ENCODE data around the gene APOL2. TPM values are rescaled to one million over a fixed set of nuclear protein-coding genes. Genes with fewer than 3 reads are reported as not detected.
A peak's percentile ranks its signal among the peaks of the same experiment; 100 is the strongest.
"Not testable (repeated sequence)": the region's sequence is repeated elsewhere in the genome, so short reads cannot be mapped to it uniquely, and the experiment has no call there.

The APOL2 gene
- total RNA-seq, 1 donor from 2014 or later = 22.9 TPM

DNA sequence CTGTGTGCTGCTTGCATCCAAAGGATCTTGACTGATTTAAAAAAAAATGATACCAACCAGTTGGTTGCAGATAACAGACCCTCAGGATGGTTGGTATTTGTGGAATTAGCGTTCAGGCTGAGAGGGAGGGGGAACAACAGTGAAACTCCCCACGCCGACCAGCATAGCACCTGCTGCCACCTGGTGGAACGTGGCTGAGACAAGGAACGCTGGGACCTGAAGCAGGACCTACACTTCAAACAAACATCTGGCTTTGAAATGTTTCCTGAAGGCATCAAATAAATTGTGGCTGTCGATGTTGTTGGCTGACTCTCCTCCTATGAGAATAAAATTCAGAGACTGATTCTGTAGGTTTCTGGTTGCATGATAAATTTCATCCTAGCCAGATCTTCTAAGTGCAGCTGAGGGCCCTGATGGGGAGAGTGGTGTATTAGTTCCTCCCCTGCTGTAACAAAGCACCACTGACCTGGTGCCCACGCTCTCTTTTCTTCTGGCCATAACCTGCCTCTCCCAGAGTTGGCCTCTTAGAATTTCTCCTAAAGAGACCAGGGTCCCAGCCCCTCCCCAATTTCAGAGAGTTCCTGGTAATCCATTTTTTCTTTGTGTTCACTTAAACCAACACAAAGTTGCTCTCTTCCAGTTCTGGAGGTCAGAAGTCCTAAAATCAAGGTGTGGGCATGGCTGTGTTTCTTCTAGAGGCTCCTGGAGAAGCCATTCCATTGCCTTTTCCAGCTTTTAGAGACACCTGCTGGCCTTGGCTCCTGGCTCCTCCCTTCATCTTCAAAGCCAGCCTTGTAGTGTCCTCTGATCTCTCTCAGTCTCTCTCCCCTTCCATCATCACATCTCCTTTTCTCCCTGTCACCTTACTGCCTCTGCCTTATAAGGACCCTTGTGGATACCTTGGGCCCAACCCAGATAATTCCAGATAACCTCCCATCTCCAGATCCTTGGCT lies 17.3 kb downstream of the APOL2 start:
- peak; percentile 69 for DNase-seq

DNA sequence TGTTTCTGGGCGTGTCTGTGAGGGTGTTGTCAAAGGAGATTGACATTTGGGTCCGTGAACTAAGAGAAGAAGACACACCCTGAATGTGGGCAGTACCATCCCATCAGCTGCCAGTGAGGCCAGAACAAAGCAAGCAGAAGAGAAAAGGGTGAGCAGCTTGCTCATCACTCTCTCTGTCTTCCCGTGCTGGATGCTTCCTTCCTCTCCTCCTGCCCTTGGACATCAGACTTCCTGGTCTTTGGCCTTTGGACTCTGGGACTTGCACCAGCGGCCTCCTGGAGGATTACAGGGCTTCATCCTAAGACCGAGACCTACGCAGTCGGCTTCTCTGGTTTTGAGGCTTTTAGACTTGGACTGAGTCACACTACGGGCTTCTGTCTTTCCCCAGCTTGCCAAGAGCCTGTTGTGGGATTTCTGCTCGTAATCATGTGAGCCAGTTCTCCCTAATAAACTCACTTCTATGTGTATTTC lies 18.8 kb downstream of the APOL2 start:
- DNase-seq = peak; percentile 30

DNA sequence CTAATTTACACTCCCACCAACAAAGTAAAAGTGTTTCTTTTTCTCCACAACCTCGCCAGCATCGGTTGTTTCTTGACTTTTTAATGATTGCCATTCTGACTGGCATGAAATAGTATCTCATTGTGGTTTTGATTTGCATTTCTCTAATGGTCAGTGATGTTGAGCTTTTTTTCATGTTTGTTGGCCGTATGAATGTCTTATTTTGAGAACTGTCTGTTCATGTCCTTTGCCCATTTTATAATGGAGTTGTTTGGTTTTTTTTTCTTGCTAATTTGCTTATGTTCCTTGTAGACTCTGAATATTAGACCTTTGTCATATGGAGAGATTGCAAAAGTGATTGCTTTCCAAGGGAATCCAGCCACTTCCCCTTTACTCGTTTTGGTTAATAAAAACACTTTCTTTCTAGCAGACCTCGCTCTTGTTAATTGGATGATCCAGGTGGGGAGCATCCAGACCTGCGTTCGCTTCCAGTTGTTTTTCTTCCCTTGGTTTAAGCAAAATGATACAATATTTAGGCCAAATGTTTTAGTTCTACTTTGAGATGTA lies 20.6 kb downstream of the APOL2 start:
- no peak for DNase-seq

DNA sequence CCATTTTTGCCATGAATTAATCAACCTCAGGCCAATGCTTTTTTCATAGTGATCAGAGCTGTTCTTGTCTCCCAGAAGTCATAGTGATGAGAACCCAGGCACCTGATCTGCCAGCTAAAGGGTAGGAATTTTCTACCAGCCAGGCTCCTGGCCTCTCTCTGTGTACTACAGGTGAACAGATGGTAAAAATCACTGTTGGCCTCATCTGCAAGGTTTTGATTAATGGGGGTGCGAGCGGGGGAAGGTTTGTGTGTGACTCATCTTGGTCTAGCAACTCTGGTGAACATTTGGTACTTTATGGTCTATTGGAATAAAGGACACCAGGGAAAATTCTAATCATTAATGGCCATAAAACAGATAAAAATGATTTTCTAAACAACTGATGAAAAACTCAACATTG lies 23.3 kb downstream of the APOL2 start:
- no peak for DNase-seq

DNA sequence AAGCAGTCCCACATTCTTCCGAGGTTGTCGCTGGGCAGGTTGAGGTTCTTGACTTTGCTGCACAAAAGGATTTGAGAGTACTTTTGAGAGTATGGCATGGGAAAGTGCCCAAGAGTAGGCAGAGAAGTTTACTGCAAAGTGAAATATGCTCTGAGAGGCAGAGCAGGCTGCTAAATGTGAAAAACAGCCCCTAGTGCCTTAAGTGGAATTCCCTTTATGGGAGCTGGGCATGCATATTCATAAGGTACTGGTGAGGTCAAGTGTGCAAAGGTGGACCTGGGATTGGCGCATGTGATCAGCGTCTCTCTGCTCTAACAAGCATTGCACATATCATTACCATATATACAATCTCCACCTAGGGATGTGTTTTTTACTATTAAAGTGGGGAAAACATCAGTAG lies 25.7 kb downstream of the APOL2 start:
- no peak for DNase-seq

DNA sequence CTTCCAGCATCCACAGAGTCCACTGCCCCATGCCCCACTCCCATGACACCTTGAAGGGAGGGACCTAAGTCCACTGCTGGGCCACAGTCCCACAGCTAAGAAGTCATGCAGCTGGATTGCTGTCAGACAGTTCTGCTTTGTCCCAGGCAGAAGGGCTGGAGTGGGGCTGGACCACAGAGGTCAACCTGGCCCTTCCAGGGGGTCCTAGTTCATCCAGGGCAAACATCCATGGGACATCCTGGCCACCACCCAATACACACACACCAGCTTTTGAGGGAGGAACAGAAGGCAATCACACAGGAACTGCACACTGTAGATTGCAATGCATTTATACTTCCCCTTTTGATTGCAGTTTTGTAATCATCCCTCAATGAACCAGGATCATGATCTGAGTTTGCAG lies 26.4 kb downstream of the APOL2 start:
- DNase-seq = no peak

DNA sequence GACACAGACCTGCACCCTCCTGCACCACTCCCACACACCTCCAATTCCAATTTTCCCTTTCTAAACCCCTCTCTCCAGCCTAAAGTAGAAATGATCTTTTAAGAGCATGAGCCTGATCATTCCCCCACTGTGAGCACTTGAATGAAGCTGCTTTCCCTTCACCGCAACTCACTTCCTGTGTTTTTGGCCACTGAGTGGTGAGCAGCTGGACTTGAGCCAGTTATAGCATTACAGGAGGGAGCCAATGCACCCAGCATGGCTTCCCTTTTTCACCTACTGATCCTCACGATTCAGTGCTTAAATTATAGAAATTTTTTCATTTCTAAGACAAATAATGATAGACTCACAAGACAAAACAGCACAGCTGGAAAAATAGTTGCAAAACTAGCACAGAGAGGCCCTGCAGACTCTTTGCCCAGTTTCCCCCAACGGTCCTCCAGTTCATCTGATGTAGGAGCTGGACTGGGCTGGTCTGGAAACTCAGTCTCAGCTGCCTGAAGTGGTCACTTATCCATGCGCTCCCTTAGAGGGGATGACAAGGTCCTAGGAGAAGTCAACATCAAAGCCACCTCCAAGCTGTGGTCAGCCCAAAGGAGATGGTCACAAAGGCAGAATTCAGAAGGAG lies 28.0 kb downstream of the APOL2 start:
- no peak for DNase-seq

DNA sequence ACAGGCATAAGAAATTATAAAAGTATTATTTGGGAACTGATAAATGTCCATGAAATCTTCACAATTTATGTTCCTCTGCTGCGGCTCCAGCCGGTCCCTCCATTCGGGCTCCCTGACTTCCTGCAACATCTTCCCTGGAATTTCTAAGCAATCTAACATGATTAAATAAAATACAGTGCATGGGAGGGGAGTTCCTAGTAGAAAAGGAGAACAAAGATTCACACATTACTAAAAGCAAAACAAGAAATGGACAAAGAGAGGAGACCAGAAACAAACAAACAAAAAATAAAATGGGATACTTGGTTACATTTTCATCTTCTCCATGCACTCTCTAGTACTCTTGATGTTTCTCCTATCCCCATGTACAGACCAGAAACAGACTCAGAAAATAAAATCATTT lies 29.1 kb downstream of the APOL2 start:
- DNase-seq = no peak

DNA sequence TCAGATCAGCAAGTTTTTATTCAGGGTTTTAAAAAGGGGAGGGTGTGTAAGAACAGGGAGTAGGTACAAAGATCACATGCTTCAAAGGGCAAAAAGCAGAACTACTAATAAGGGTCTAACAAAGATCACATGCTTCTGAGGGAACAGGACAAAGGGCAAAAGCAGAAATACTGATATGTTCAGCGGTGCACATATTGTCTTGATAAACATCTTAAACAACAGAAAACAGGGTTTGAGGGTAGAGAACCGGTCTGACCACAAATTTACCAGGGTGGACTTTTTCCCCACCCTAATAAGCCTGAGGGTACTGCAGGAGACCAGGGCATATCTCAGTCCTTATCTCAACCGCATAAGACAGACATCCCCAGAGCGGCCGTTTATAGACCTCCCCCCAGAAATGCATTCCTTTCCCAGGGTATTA lies 29.8 kb downstream of the APOL2 start:
- not testable (repeated sequence) for DNase-seq

DNA sequence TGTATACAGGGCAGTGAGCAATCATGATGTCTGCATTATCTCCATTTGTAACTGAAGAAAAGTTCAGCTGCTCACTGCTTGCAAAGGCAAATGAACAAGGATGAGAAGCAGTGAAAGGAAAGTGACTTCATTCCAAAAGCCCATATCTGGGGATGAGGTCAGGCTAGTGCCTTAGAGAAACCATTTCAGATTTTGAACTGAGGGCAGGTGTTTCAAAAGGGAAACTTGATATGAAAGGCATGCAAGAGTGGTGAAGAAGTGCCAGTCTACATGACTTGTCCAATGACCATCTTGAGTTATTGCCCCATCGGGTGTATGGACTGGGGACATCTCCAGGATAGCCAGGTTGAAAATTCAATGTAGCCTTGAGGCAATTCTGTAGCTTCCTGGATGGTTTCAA lies 30.4 kb downstream of the APOL2 start:
- no peak for DNase-seq

DNA sequence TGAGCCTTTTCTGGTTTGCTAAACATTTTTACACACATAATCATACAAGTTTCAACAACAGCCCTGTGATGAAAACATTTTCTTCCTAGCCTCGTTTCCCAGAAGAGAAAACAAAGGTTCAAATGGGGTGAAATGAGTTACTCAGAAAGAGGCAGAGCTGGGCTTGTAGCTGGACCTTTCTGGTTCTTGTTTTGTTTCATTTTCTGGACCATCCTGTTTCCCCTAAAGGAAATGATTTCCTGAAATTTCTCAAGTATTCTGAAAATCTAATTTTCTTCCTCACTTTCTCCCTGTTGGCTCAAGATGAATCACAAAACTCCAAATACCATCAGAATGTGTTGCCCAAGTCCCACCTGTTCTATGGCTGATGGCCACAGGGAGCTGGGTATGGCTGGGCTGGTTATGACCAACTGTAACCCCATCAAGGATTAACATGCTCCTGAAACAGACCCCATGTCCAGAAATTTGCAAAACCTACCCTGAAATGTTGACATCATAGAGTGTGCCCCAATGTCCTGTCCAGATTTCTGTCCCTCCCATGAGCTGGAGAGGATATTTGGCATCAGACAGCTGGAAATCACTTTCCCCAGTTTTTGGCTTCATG lies 31.1 kb downstream of the APOL2 start:
- DNase-seq = no peak

DNA sequence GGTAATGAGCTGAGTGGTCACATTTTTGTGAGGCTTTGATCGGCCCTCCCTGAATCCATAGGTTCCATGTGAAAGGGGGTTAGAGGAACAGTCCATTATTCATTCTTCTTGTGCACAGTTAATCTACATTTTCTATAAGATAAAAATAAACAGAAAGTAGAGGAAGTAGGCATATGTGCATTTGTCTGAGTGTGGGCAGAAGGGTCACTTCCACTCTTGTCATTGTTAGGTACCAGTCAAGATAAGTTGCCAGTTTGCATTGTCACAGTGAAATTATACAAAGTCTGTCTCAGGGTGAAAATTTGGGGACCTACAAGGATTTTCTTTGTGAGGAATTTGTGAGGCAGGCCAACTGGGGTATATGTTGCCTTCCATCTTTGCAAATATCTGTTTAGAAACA lies 33.1 kb downstream of the APOL2 start:
- no peak for DNase-seq

DNA sequence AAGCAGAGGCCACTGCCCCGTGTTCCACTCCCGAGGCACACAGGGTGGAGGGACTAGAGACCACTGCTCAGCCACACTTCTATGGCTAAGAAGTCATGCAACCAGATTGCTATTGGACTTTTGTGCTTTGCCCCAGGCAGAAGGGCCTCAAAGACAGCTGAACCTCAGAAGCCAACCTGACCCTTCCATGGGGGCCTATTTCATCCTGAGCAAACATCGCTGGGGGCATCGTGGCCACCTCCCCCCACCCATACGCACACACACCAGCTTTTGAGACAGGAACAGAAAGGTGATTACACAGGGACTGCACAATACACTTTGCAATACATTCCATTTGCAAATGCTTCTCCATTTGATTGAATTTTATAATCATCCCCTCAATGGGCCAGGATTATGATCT lies 33.8 kb downstream of the APOL2 start:
- not testable (repeated sequence) for DNase-seq

DNA sequence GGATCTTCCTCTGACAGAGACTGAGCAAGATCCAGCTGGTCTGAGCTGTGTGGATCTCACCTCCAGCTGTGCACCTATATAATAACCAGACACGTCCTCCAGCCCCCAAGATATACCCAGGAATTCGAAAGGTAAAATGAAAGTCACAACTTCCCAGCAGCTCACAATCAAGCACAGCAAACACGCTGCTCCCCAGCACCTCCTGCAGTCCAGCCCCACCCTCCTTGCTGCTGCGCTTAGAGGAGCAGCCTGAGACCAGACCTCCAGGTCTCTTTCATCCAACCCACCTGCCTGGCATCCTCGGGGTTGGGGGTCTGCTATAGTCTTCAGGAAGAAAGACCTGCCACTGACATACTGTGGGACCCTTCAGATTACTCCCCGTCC lies 34.7 kb downstream of the APOL2 start:
- DNase-seq = no peak

DNA sequence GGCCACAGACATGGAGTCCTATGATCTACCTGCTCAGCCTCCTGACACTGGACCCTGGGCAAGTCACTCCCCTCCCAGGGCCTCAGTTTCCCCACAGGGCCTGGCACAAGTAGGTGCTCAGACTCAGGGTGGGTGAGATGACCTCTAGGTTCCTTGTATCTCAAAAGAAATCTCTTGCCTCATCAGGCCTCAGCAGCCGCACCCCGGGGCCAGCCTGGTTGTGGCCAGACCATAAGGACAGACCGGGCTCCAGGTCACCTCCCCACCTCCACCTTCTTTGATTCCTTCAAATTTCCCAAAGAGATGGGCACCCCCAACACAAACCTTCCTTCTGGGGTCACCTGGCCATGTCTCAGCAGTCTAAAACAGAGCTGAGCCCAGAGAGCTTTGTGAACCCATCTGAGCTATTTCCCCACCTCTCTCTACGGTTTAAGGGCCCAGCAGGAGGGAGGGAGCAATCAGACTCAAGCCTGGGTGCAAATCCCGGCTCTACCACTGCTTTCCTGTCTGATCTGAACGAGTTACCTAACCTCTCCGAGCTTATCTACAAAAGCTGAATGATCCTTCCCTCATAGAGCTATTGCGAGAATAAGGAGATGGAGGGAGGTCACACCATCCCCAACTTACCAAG lies 35.2 kb downstream of the APOL2 start:
- no peak for DNase-seq

DNA sequence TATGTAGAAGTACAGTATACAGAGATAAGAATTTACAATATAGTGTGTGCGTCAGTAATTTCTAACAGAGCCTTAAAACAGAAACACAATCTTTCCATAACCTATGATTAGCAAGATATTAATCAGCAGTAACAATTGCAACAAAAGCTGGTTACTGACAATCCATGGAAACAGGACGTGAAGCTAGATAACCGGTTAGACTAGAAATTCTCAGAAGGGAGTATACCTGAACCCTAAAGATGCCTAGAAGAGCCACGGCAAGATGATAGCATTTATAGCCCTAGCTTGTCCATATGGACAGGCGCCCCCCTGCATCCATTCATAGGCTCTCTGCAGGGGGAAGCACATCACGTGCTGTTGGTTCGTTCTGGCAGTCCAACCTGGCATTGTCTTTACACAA lies 35.9 kb downstream of the APOL2 start:
- not testable (repeated sequence) for DNase-seq

DNA sequence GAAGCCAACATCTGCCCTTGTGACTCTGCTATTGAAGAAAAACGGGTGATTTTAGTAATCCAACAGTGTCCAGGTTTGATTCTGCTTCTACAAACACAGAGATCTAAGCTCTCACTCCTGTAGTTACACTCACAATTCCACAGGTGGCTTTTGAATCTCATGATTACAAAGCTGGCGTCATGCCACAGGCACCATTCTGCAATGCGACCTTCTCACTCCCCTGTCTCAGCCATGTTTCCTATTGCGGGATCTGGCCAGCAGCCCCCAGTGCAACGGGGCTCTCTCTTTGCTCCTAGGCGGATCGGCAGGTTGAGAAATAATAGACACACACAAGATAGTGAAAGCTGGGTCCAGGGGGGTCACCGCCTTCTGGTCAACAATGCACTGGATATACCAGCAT lies 36.4 kb downstream of the APOL2 start:
- DNase-seq = peak; percentile 68

DNA sequence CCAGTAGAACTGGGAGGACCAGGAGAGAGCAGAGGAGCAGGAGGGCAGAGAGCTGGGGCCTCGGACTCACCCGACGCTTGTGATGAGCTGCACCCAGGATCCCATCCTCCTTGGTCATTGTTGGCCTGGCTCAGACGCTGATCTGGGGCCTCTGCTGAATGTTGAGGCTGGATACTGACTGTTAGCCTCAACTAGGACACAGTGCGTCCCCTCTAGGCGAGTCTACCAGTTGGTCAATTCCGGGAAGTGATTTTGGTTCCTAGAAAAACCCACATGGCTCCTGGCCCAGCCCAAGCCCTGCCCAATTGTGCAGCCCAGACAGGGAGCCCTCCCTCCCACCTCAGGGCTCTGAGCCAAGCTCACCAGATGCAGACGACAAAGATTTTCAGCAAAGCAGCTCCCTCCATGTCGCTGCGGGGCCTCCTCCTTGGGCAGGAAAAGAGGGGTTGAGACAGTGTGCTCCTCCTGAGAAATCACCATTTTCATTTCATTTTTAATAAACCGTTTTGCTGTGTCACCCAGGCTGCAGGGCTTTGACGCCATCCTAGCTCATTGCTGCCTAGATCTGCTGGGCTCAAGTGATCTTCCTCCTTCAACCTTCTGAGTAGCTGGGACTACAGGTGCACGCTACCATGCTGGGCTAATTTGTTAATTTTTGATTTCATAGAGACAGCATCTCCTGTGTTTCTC lies 37.6 kb downstream of the APOL2 start, which contains the start of gene APOL4:
Gene APOL4 (minus strand): TSS at position 180 of the 690 bp plus-strand sequence. CDS start 75 bp downstream, at position 105.
- DNase-seq = peak; percentile 95

DNA sequence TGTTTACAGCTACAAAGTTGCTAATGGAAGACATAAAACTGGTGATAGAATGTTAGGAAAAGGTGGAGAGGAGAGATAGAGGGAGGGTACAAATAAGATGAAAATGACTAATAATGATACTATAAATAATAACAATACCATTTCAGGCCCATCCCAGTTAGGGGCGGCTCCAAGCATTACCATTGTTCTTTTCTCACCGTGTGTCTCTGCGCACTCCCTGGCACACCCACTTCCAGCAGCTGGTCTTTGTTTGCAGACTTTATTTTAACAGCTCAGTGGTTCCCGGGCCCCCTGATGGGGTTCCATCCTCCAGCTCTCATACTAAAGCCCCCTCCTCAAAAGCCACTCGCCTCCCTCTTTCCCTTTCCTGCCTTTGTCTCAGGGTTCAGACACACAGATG lies 38.3 kb downstream of the APOL2 start:
- DNase-seq = not testable (repeated sequence)

DNA sequence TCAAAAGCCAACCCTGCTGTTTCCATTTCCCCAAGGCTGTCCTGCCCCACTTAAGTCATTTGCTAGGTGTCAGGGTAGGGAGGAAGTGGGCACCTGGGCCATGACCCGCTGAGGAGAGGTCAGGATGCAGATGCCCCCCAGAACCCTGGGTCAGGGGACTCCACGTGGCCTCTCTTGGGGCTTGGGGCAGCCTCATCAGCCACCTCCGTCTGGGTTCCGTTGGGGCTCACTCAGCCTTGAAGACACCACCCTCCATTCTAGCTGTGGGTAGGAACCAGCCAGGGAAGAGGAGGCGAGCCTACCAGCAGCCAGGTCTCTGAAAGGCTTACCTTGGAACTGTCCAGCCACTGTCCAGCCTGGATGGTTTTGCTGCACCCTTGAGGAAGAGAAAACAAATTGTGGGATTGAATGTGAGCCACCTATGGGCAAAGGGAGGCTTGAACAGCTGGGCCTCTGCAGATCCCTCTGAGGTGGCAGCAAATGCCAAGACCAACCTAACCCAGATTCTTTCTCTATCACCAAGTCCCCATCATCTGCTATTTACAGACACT lies 40.3 kb downstream of the APOL2 start:
- no peak for DNase-seq

DNA sequence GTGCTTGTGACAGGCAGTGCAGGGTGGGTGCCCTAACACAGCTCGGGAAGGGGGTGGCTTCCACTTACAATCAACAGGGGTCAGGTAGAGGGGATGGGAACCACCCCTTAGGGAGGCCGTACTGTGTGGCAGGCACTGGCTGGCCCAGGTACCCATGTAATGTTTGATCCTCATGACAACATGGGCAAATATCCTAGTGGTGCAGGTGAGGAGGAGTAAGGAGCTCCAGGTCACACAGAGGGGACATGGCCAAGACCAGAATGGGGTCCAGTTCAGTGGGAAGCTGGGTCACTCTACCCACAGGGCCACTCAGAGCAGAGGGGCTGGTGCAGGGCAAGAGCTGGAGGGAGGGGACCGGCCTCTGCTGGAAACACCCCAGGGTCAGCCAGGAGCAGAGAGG lies 40.8 kb downstream of the APOL2 start:
- DNase-seq = no peak
